COR-L47 (cell line): ENCODE results near the gene ACVRL1.

Experiments
- DNase-seq: peaks from one replicate; lab custom pipeline; 2025; lab: John Stamatoyannopoulos, UW

Gene ACVRL1

GRCh38 chr12:51943346-51943745 lies 36.0 kb downstream of the ACVRL1 start:
- no peak for DNase-seq

GRCh38 chr12:51944608-51945233 lies 37.4 kb downstream of the ACVRL1 start:
- DNase-seq: no peak

GRCh38 chr12:51947246-51947996 lies 40.1 kb downstream of the ACVRL1 start:
- DNase-seq: no peak

GRCh38 chr12:51948066-51948465 lies 40.8 kb downstream of the ACVRL1 start:
- no peak for DNase-seq

GRCh38 chr12:51949342-51950030 lies 42.2 kb downstream of the ACVRL1 start:
- no peak for DNase-seq

GRCh38 chr12:51950682-51951198 lies 43.4 kb downstream of the ACVRL1 start:
- DNase-seq: no peak

GRCh38 chr12:51951199-51951842 lies 44.0 kb downstream of the ACVRL1 start, which contains the start of gene ACVR1B:
Gene ACVR1B, plus strand, starts transcription at chr12:51951699. Its CDS starts 45 bp downstream, at chr12:51951744.
- peak; percentile 88 for DNase-seq

- DNase-seq: no peak
These were observed 44.8 kb downstream of the ACVRL1 start for GRCh38 chr12:51951843-51952722.

- DNase-seq: no peak
These were observed 45.8 kb downstream of the ACVRL1 start for GRCh38 chr12:51953089-51953488.

GRCh38 chr12:51953864-51954263 lies 46.6 kb downstream of the ACVRL1 start:
- DNase-seq: no peak

GRCh38 chr12:51954561-51955361 lies 47.5 kb downstream of the ACVRL1 start:
- peak; percentile 19 for DNase-seq

- no peak for DNase-seq
These were observed 48.4 kb downstream of the ACVRL1 start for GRCh38 chr12:51955702-51956101.

GRCh38 chr12:51958542-51958941 lies 51.2 kb downstream of the ACVRL1 start:
- DNase-seq: no peak

GRCh38 chr12:51959211-51959610 lies 51.9 kb downstream of the ACVRL1 start:
- DNase-seq: no peak

GRCh38 chr12:51959921-51960320 lies 52.6 kb downstream of the ACVRL1 start:
- DNase-seq: no peak

GRCh38 chr12:51960488-51960887 lies 53.2 kb downstream of the ACVRL1 start:
- no peak for DNase-seq

- DNase-seq: no peak
These were observed 53.6 kb downstream of the ACVRL1 start for GRCh38 chr12:51960890-51961289.

GRCh38 chr12:51961834-51962233 lies 54.5 kb downstream of the ACVRL1 start:
- DNase-seq: no peak

- no peak for DNase-seq
These were observed 55.4 kb downstream of the ACVRL1 start for GRCh38 chr12:51962737-51963136.

GRCh38 chr12:51963477-51963876 lies 56.2 kb downstream of the ACVRL1 start:
- DNase-seq: no peak
